GM19452 (cell line): Measurements from ENCODE around the gene C16orf89.
A peak's percentile ranks its signal among the peaks of the same experiment; 100 is the strongest.
"Not testable (repeated sequence)": the region's sequence is repeated elsewhere in the genome, so short reads cannot be mapped to it uniquely, and the experiment has no call there.

Experiments used
- ATAC-seq: cut with Tn5 transposase; IDR thresholded peaks from one replicate; pipeline ENCODE4 v1.9.1; 2021; ENCODE audit not compliant: unreplicated experiment

Gene C16orf89

GRCh38 chr16:5084802-5085201 lies 19.0 kb upstream of the C16orf89 start:
- not testable (repeated sequence) for ATAC-seq

- ATAC-seq, result not testable (repeated sequence)
Measured at GRCh38 chr16:5084099-5084731, 18.5 kb upstream of the C16orf89 start.

GRCh38 chr16:5083646-5084045 lies 17.9 kb upstream of the C16orf89 start:
- ATAC-seq, result not testable (repeated sequence)

GRCh38 chr16:5080996-5081395 lies 15.2 kb upstream of the C16orf89 start:
- not testable (repeated sequence) for ATAC-seq

GRCh38 chr16:5080461-5080860 lies 14.7 kb upstream of the C16orf89 start:
- ATAC-seq, result not testable (repeated sequence)

- no peak for ATAC-seq
Measured at GRCh38 chr16:5078626-5079025, 12.9 kb upstream of the C16orf89 start.

- no peak for ATAC-seq
Measured at GRCh38 chr16:5077304-5077703, 11.5 kb upstream of the C16orf89 start.

- ATAC-seq, result no peak
Measured at GRCh38 chr16:5075637-5076036, 9.9 kb upstream of the C16orf89 start.

GRCh38 chr16:5073771-5074170 lies 8.0 kb upstream of the C16orf89 start:
- not testable (repeated sequence) for ATAC-seq

GRCh38 chr16:5073279-5073629 lies 7.5 kb upstream of the C16orf89 start:
- no peak for ATAC-seq

GRCh38 chr16:5072334-5073278 lies 6.8 kb upstream of the C16orf89 start:
- no peak for ATAC-seq

- peak; percentile 90 for ATAC-seq
Measured at GRCh38 chr16:5071681-5072333, 6.1 kb upstream of the C16orf89 start, which contains the start of gene ALG1. ALG1 (plus strand) TSS chr16:5071843; CDS start chr16:5071850, 7 bp downstream.

GRCh38 chr16:5071341-5071680 lies 5.6 kb upstream of the C16orf89 start:
- ATAC-seq, result no peak

- ATAC-seq, result no peak
Measured at GRCh38 chr16:5070431-5071186, 4.9 kb upstream of the C16orf89 start.

GRCh38 chr16:5069854-5070253 lies 4.1 kb upstream of the C16orf89 start:
- no peak for ATAC-seq

GRCh38 chr16:5069048-5069447 lies 3.3 kb upstream of the C16orf89 start:
- no peak for ATAC-seq

GRCh38 chr16:5066511-5066910 lies 755 bp upstream of the C16orf89 start:
- no peak for ATAC-seq

GRCh38 chr16:5065326-5065725 lies 430 bp downstream of the C16orf89 start:
- no peak for ATAC-seq

GRCh38 chr16:5064915-5065314 lies 841 bp downstream of the C16orf89 start:
- ATAC-seq, result no peak

GRCh38 chr16:5062790-5063765 lies 2.7 kb downstream of the C16orf89 start:
- no peak for ATAC-seq
